IMR-90 (cell line): ENCODE data around the gene DOCK1. TPM values are rescaled to one million over a fixed set of nuclear protein-coding genes. Genes with fewer than 3 reads are reported as not detected.
A peak's percentile ranks its signal among the peaks of the same experiment; 100 is the strongest.

ENCODE experiments used
- ATAC-seq: fragments of 200-7000 bp; cut with Tn5 transposase; 2 replicates; pipeline ENCODE4 v1.9.1; 2020; ENCODE audit warnings: low read depth, mild to moderate bottlenecking, moderate library complexity
- BruUV-seq: library from RNA; stranded (reverse); fragments of 400-500 nt; replicated peaks from 2 replicates; lab custom pipeline; 2021; lab: Mats Ljungman, UMichigan
- CTCF ChIA-PET: fragments of 300-600 bp; formaldehyde crosslinking; extraction: SDS; loops from one replicate; lab custom pipeline; 2021; ENCODE audit warnings: antibody characterized with exemption; lab: Yijun Ruan, JAX
- POLR2A ChIA-PET: fragments of 300-600 bp; sonication (Branson Sonifier 250); formaldehyde crosslinking; loops from one replicate; lab custom pipeline; 2022; ENCODE audit warnings: antibody characterized with exemption; ENCODE audit not compliant: unreplicated experiment; lab: Charles Lee
- DNase-seq: peaks from one replicate; pipeline ENCODE4 v3.0.0; 2013
- H2AFZ ChIP-seq: replicated peaks from 2 replicates; pipeline ENCODE3; 2013; ENCODE audit warnings: low read length, mild to moderate bottlenecking; ENCODE audit not compliant: poor library complexity
- H2AK5ac ChIP-seq: 2 replicates; pipeline ENCODE4 v1.6.1; 2013; ENCODE audit warnings: low read depth, low read length, inconsistent platforms
- H2AK9ac ChIP-seq: replicated peaks from 2 replicates; pipeline ENCODE3; 2013; ENCODE audit warnings: mild to moderate bottlenecking, low read depth, low read length, moderate library complexity; ENCODE audit not compliant: poor library complexity
- H2BK120ac ChIP-seq: 2 replicates; pipeline ENCODE4 v1.6.1; 2013; ENCODE audit warnings: low read depth, low read length, inconsistent platforms
- H2BK15ac ChIP-seq: 3 replicates; pipeline ENCODE4 v1.6.1; 2013; ENCODE audit warnings: low read depth, low read length, inconsistent platforms
- H2BK20ac ChIP-seq: 2 replicates; pipeline ENCODE4 v1.6.1; 2013; ENCODE audit warnings: low read depth, mild to moderate bottlenecking, inconsistent platforms, low read length, moderate library complexity
- H2BK5ac ChIP-seq: 2 replicates; pipeline ENCODE4 v1.6.1; 2013; ENCODE audit warnings: mild to moderate bottlenecking, low read depth, low read length, inconsistent platforms; ENCODE audit not compliant: poor library complexity, severe bottlenecking
- H3K14ac ChIP-seq: replicated peaks from 2 replicates; pipeline ENCODE4 v1.6.1; 2013; ENCODE audit warnings: low read depth, low read length, inconsistent platforms
- H3K18ac ChIP-seq: 2 replicates; pipeline ENCODE4 v1.6.1; 2013; ENCODE audit warnings: low read depth, low read length, control low read depth
- H3K23ac ChIP-seq: 2 replicates; pipeline ENCODE4 v1.6.1; 2013; ENCODE audit warnings: low read depth, low read length, inconsistent platforms
- H3K27ac ChIP-seq: 2 replicates; pipeline ENCODE4 v1.5.1; 2013; ENCODE audit warnings: mild to moderate bottlenecking, control low read depth, low read length; ENCODE audit not compliant: insufficient read depth
- H3K27me3 ChIP-seq: 2 replicates; pipeline ENCODE4 v1.6.1; 2013; ENCODE audit warnings: low read length; ENCODE audit not compliant: control insufficient read depth, insufficient read depth
- H3K36me3 ChIP-seq: 2 replicates; pipeline ENCODE4 v1.6.1; 2013; ENCODE audit warnings: low read length, mixed read lengths; ENCODE audit not compliant: control insufficient read depth, insufficient read depth
- H3K4ac ChIP-seq: 2 replicates; pipeline ENCODE4 v1.6.1; 2013; ENCODE audit warnings: low read depth, low read length, inconsistent platforms
- H3K4me1 ChIP-seq: 2 replicates; pipeline ENCODE4 v1.6.1; 2013; ENCODE audit warnings: low read length, mixed read lengths; ENCODE audit not compliant: control insufficient read depth, insufficient read depth
- H3K4me2 ChIP-seq: 2 replicates; pipeline ENCODE4 v1.6.1; 2013; ENCODE audit warnings: low read depth, mild to moderate bottlenecking, control low read depth, low read length, moderate library complexity
- H3K4me3 ChIP-seq: 2 replicates; pipeline ENCODE4 v1.5.1; 2013; ENCODE audit warnings: low read depth, mild to moderate bottlenecking, control low read depth, low read length, moderate library complexity; ENCODE audit not compliant: insufficient read depth
- H3K56ac ChIP-seq: 2 replicates; pipeline ENCODE4 v1.6.1; 2013; ENCODE audit warnings: low read length, inconsistent platforms; ENCODE audit not compliant: insufficient read depth; ENCODE audit errors: extremely low read depth
- H3K79me1 ChIP-seq, 2 experiments: 2 replicates each; pipeline ENCODE4 v1.6.1; 2013; ENCODE audit warnings: low read length in 2 of 2, inconsistent platforms in 1 of 2, low read depth in 1 of 2
- H3K9ac ChIP-seq: 2 replicates; pipeline ENCODE4 v1.6.1; 2013; ENCODE audit warnings: low read depth, low read length, control low read depth
- H3K9me1 ChIP-seq: 2 replicates; pipeline ENCODE4 v1.6.1; 2013; ENCODE audit warnings: low read length, inconsistent platforms; ENCODE audit not compliant: insufficient read depth
- H3K9me3 ChIP-seq: 2 replicates; pipeline ENCODE4 v1.6.1; 2013; ENCODE audit warnings: low read length; ENCODE audit not compliant: control insufficient read depth, insufficient read depth
- H4K20me1 ChIP-seq: 2 replicates; pipeline ENCODE4 v1.6.1; 2013; ENCODE audit warnings: low read length, inconsistent platforms; ENCODE audit not compliant: insufficient read depth
- H4K5ac ChIP-seq: 2 replicates; pipeline ENCODE4 v1.6.1; 2013; ENCODE audit warnings: mild to moderate bottlenecking, low read depth, low read length, control low read depth
- H4K8ac ChIP-seq, 2 experiments: 2 replicates each; pipeline ENCODE4 v1.6.1; 2013; ENCODE audit warnings: low read depth in 2 of 2, low read length in 2 of 2, control low read depth in 1 of 2, inconsistent platforms in 1 of 2
- H4K91ac ChIP-seq: 2 replicates; pipeline ENCODE4 v1.6.1; 2013; ENCODE audit warnings: low read depth, low read length, inconsistent platforms; ENCODE audit not compliant: insufficient read depth
- BHLHE40 ChIP-seq: fragments of 150-350 bp; IDR thresholded peaks from 2 replicates; pipeline ENCODE4 v1.6.1; 2016; ENCODE audit warnings: mild to moderate bottlenecking, low read depth, low read length
- CEBPB ChIP-seq: IDR thresholded peaks from 2 replicates; pipeline ENCODE4 v1.6.1; 2012; ENCODE audit warnings: low read depth, low read length, improper control_type of control experiment
- FOS ChIP-seq: fragments of 150-350 bp; IDR thresholded peaks from 2 replicates; pipeline ENCODE4 v1.6.1; 2016; ENCODE audit warnings: low read depth, low read length
- NFE2L2 ChIP-seq: fragments of 150-350 bp; IDR thresholded peaks from 2 replicates; pipeline ENCODE4 v1.6.1; 2016; ENCODE audit warnings: low read depth, mild to moderate bottlenecking, low read length
- RAD21 ChIP-seq: IDR thresholded peaks from 2 replicates; pipeline ENCODE4 v1.6.1; 2012; ENCODE audit warnings: low read length, improper control_type of control experiment
- RCOR1 ChIP-seq: IDR thresholded peaks from 2 replicates; pipeline ENCODE4 v1.6.1; 2012; ENCODE audit warnings: mild to moderate bottlenecking, low read length, improper control_type of control experiment; ENCODE audit not compliant: insufficient replicate concordance
- WGBS, 2 experiments: methylation state at CpG; one replicate each; pipeline versions ENCODE4 v1.1.5 to v1.1.7; 2013; ENCODE audit warnings: missing lambda C conversion rate in 2 of 2; ENCODE audit not compliant: insufficient read length in 1 of 2; ENCODE audit errors: extremely low coverage in 2 of 2; 5-methylcytosine and 5-hydroxymethylcytosine counted together
- dilution Hi-C: fragments of 300-500 bp; cut with HindIII; formaldehyde crosslinking; loops from one replicate; pipeline ENCODE4 v1.14.3; 2018; ENCODE audit warnings: low sequenced_read_pairs; ENCODE audit not compliant: unreplicated experiment
- in situ Hi-C: fragments of 300-500 bp; cut with MboI; formaldehyde crosslinking; loops from 3 replicates; pipeline ENCODE4 v1.14.3; 2019; ENCODE audit warnings: low sequenced_read_pairs, inconsistent platforms, mixed read lengths
- intact Hi-C: fragments of 100-400 bp; cut with micrococcal nuclease; formaldehyde crosslinking; loops from 2 replicates; pipeline ENCODE4 v1.10.0; 2022
- polyA plus RNA-seq, 3 experiments: library from polyadenylated mRNA; depleted of rRNA; stranded (reverse); fragments of >200 nt; gene quantifications; 2 replicates each; pipeline ENCODE4 v1.2.3, GENCODE V29; 2012; ENCODE audit warnings: low replicate concordance in 1 of 3
- total RNA-seq: library from RNA; depleted of rRNA; stranded (reverse); fragments of >200 nt; gene quantifications from 2 replicates; pipeline ENCODE4 v1.2.3, GENCODE V29; 2012
- TF ChIP-seq, protein P1 (sequence below): fragments of 150-350 bp; IDR thresholded peaks from 2 replicates; pipeline ENCODE4 v1.6.1; 2017; ENCODE audit warnings: mild to moderate bottlenecking, antibody characterized with exemption, low read length, low read depth

The DOCK1 gene
- total and polyA plus RNA-seq, 2 of the 4 experiments (the other 2 are of a cell fraction) = 28.2 to 71.0 TPM

GRCh38 chr10:126972635-126973414 lies 67.6 kb downstream of the DOCK1 start:
- Histone ChIP-seq H3K18ac (peak overlapping the region; percentile 48), H3K79me1 (peaks cover 36 to 65% of the 10 kb centered on the region in 2 experiments), H2AFZ (no peak overlapping the region), H4K5ac (peak overlapping the region; percentile 23; the same call in 1 of the 2 replicates), H2BK5ac (peak overlapping the region; percentile 55), H3K4me1 (peaks cover 10% of the 10 kb centered on the region; the same call in 1 of the 2 replicates), H2BK20ac (peak overlapping the region; percentile 34), H3K4me3 (peak overlapping the region; percentile 2; the same call in 1 of the 2 replicates), H4K8ac (peak overlapping the region in 1 of 2 experiments; percentile 64; a peak in 2 of 4 replicates), H3K56ac (peak overlapping the region; percentile 37; the same call in 1 of the 2 replicates), H3K14ac (peak overlapping the region; percentile 31), H3K27me3 (no peaks in the 10 kb centered on the region), H2AK9ac (no peak overlapping the region), H3K9ac (peak overlapping the region; percentile 56), H2BK15ac (peak overlapping the region; percentile 13; the same call in 2 of the 3 replicates), H4K20me1 (peaks cover 36% of the 10 kb centered on the region), H3K23ac (peak overlapping the region; percentile 20; the same call in 1 of the 2 replicates), H3K36me3 (peaks cover 31% of the 10 kb centered on the region), H3K4ac (peak overlapping the region; percentile 65), H3K4me2 (peak overlapping the region; percentile 79), H3K27ac (peak overlapping the region; percentile 89), H4K91ac (no peak overlapping the region), H3K9me1 (peaks cover 23% of the 10 kb centered on the region), H2AK5ac (peak overlapping the region; percentile 60), H3K9me3 (no peaks in the 10 kb centered on the region), H2BK120ac (peak overlapping the region; percentile 75)
- no TSS peak for BruUV-seq
- ChIA-PET POLR2A (no interaction called here), CTCF (interaction anchor here (0.6 kb wide), 1 partner anchor 36 kb away, joined by 5 read pairs; no protein-coding TSS in a partner anchor)
- peak; percentile 97 for DNase-seq
- dilution Hi-C loops (no loop called here), in situ Hi-C loops (no loop called here), intact Hi-C loops (loop anchor here (2.0 to 5.0 kb wide), 2 partner anchors 41 to 66 kb away; no protein-coding TSS in a partner anchor)
- 0% methylated on average over 1 of the region's 11 CpGs; no CpG with 5 or more reads in 1 of the 2 experiments for WGBS, 2 experiments
- TF ChIP-seq, protein P1, sequence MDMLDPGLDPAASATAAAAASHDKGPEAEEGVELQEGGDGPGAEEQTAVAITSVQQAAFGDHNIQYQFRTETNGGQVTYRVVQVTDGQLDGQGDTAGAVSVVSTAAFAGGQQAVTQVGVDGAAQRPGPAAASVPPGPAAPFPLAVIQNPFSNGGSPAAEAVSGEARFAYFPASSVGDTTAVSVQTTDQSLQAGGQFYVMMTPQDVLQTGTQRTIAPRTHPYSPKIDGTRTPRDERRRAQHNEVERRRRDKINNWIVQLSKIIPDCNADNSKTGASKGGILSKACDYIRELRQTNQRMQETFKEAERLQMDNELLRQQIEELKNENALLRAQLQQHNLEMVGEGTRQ = no peak
- TF ChIP-seq RAD21 (peak; percentile 7; the same call in 1 of the 2 replicates), BHLHE40 (0 out of 2 replicates have a peak, but pooled peaks have one; percentile 2), FOS (peak; percentile 51; the same call in 1 of the 2 replicates), CEBPB (peak; percentile 58), RCOR1 (peak; percentile 42), NFE2L2 (no peak)
- ATAC-seq = peak; percentile 90
